ENCODE results near the gene FAM47E.
A peak's percentile ranks its signal among the peaks of the same experiment; 100 is the strongest.

Gene FAM47E

GRCh38 chr4:76206222-76206942 is 45.1 kb upstream of the FAM47E start:
- no peaks in the 10 kb centered on the region for H3K27me3 ChIP-seq (ENCODE audit: control insufficient read depth in 1 of 2, insufficient read depth in 1 of 2, low read length in 2 of 2)
- H3K4ac ChIP-seq (ENCODE audit: low read depth in 1 of 2, low read length in 2 of 2), result no peak overlapping the region
- H3K4me2 ChIP-seq (ENCODE audit: low read length, poor library complexity, severe bottlenecking), result no peak overlapping the region
- H3K23ac ChIP-seq (ENCODE audit: low read length in 2 of 2), result no peak overlapping the region
- H3K4me1 ChIP-seq (ENCODE audit: control insufficient read depth, insufficient read depth, low read depth, low read length), result peaks cover 2% of the 10 kb centered on the region
- peak overlapping the region; percentile 84 for H3K9ac ChIP-seq (ENCODE audit: low read length)
- no peak overlapping the region for H4K91ac ChIP-seq (ENCODE audit: low read length)
- no peak overlapping the region for H4K8ac ChIP-seq (ENCODE audit: low read length)
- H2AFZ ChIP-seq (ENCODE audit: low read depth, low read length), result no peak overlapping the region
- 95% methylated on average over 7 of the region's 7 CpGs for WGBS
- H3K9me3 ChIP-seq (ENCODE audit: control insufficient read depth, low read length), result no peaks in the 10 kb centered on the region
- no peak overlapping the region for H3K18ac ChIP-seq (ENCODE audit: low read depth in 1 of 2, low read length in 2 of 2)
- no peak overlapping the region for H3K27ac ChIP-seq (ENCODE audit: low read length, poor library complexity, severe bottlenecking)
- DNase-seq, result no peak
- H3K4me3 ChIP-seq (ENCODE audit: insufficient read depth in 1 of 2, low read depth in 1 of 2, low read length in 2 of 2), result peak overlapping the region in 1 of 2 experiments; percentile 33
- peaks cover 19% of the 10 kb centered on the region for H3K79me1 ChIP-seq (replicated peaks; ENCODE audit: low read length, poor library complexity, severe bottlenecking)
- H2BK15ac ChIP-seq (ENCODE audit: low read depth, poor library complexity, severe bottlenecking), result no peak overlapping the region
- H2BK5ac ChIP-seq (ENCODE audit: low read depth, low read length, poor library complexity, severe bottlenecking), result no peak overlapping the region
- no peak overlapping the region for H3K14ac ChIP-seq (ENCODE audit: low read length in 2 of 2)
- H3K36me3 ChIP-seq (ENCODE audit: control insufficient read depth in 1 of 2, insufficient read depth in 2 of 2, low read depth in 1 of 2, low read length in 2 of 2), result peaks cover 4 to 10% of the 10 kb centered on the region in 2 experiments
- no peak overlapping the region for H2AK5ac ChIP-seq (ENCODE audit: low read length, severe bottlenecking)
- no peak overlapping the region for H2BK120ac ChIP-seq (ENCODE audit: low read depth, low read length)
- no peak overlapping the region for H2BK12ac ChIP-seq (ENCODE audit: low read length in 2 of 2)

GRCh38 chr4:76207549-76207948 is 44.0 kb upstream of the FAM47E start:
- no peak overlapping the region for H3K4ac ChIP-seq (ENCODE audit: low read depth in 1 of 2, low read length in 2 of 2)
- H3K36me3 ChIP-seq (ENCODE audit: control insufficient read depth in 1 of 2, insufficient read depth in 2 of 2, low read depth in 1 of 2, low read length in 2 of 2), result peaks cover 4 to 10% of the 10 kb centered on the region in 2 experiments
- no peak overlapping the region for H2AFZ ChIP-seq (ENCODE audit: low read depth, low read length)
- H3K14ac ChIP-seq (ENCODE audit: low read length in 2 of 2), result no peak overlapping the region
- H3K79me1 ChIP-seq (replicated peaks; ENCODE audit: low read length, poor library complexity, severe bottlenecking), result peaks cover 16% of the 10 kb centered on the region
- H3K18ac ChIP-seq (ENCODE audit: low read depth in 1 of 2, low read length in 2 of 2), result no peak overlapping the region
- H3K27ac ChIP-seq (ENCODE audit: low read length, poor library complexity, severe bottlenecking), result no peak overlapping the region
- H3K4me1 ChIP-seq (ENCODE audit: control insufficient read depth, insufficient read depth, low read depth, low read length), result peaks cover 6% of the 10 kb centered on the region
- no peak overlapping the region for H3K23ac ChIP-seq (ENCODE audit: low read length in 2 of 2)
- no peak overlapping the region for H2BK15ac ChIP-seq (ENCODE audit: low read depth, poor library complexity, severe bottlenecking)
- peak overlapping the region; percentile 84 for H3K9ac ChIP-seq (ENCODE audit: low read length)
- no peaks in the 10 kb centered on the region for H3K27me3 ChIP-seq (ENCODE audit: control insufficient read depth in 1 of 2, insufficient read depth in 1 of 2, low read length in 2 of 2)
- no peak overlapping the region for H2BK120ac ChIP-seq (ENCODE audit: low read depth, low read length)
- no peak overlapping the region for H4K8ac ChIP-seq (ENCODE audit: low read length)
- no peak for DNase-seq
- no peak overlapping the region for H2BK12ac ChIP-seq (ENCODE audit: low read length in 2 of 2)
- H3K9me3 ChIP-seq (ENCODE audit: control insufficient read depth, low read length), result no peaks in the 10 kb centered on the region
- H2BK5ac ChIP-seq (ENCODE audit: low read depth, low read length, poor library complexity, severe bottlenecking), result no peak overlapping the region
- peak overlapping the region in 1 of 2 experiments; percentile 69 for H3K4me3 ChIP-seq (ENCODE audit: insufficient read depth in 1 of 2, low read depth in 1 of 2, low read length in 2 of 2)
- H2AK5ac ChIP-seq (ENCODE audit: low read length, severe bottlenecking), result no peak overlapping the region
- H4K91ac ChIP-seq (ENCODE audit: low read length), result no peak overlapping the region
- no peak overlapping the region for H3K4me2 ChIP-seq (ENCODE audit: low read length, poor library complexity, severe bottlenecking)

GRCh38 chr4:76208005-76208765 is 43.3 kb upstream of the FAM47E start:
- Histone ChIP-seq H3K14ac (ENCODE audit: low read length in 2 of 2) (no peak overlapping the region), H2BK5ac (ENCODE audit: low read depth, low read length, poor library complexity, severe bottlenecking) (peak overlapping the region; percentile 35), H2BK15ac (ENCODE audit: low read depth, poor library complexity, severe bottlenecking) (no peak overlapping the region), H3K27me3 (ENCODE audit: control insufficient read depth in 1 of 2, insufficient read depth in 1 of 2, low read length in 2 of 2) (no peaks in the 10 kb centered on the region), H3K4ac (ENCODE audit: low read depth in 1 of 2, low read length in 2 of 2) (peak overlapping the region in 1 of 2 experiments; percentile 36), H2BK120ac (ENCODE audit: low read depth, low read length) (peak overlapping the region; percentile 80), H2AK5ac (ENCODE audit: low read length, severe bottlenecking) (peak overlapping the region; percentile 91), H3K4me3 (ENCODE audit: insufficient read depth in 1 of 2, low read depth in 1 of 2, low read length in 2 of 2) (peak overlapping the region in 1 of 2 experiments; percentile 69), H3K4me1 (ENCODE audit: control insufficient read depth, insufficient read depth, low read depth, low read length) (peaks cover 8% of the 10 kb centered on the region), H3K18ac (ENCODE audit: low read depth in 1 of 2, low read length in 2 of 2) (peak overlapping the region in 1 of 2 experiments; percentile 88), H3K9me3 (ENCODE audit: control insufficient read depth, low read length) (no peaks in the 10 kb centered on the region), H3K36me3 (ENCODE audit: control insufficient read depth in 1 of 2, insufficient read depth in 2 of 2, low read depth in 1 of 2, low read length in 2 of 2) (peaks cover 4 to 7% of the 10 kb centered on the region in 2 experiments), H3K27ac (ENCODE audit: low read length, poor library complexity, severe bottlenecking) (peak overlapping the region; percentile 75), H2BK12ac (ENCODE audit: low read length in 2 of 2) (no peak overlapping the region), H3K79me1 (replicated peaks; ENCODE audit: low read length, poor library complexity, severe bottlenecking) (peaks cover 13% of the 10 kb centered on the region), H4K91ac (ENCODE audit: low read length) (peak overlapping the region; percentile 87), H3K4me2 (ENCODE audit: low read length, poor library complexity, severe bottlenecking) (peak overlapping the region; percentile 51), H3K9ac (ENCODE audit: low read length) (peak overlapping the region; percentile 84), H4K8ac (ENCODE audit: low read length) (peak overlapping the region; percentile 62), H3K23ac (ENCODE audit: low read length in 2 of 2) (no peak overlapping the region), H2AFZ (ENCODE audit: low read depth, low read length) (no peak overlapping the region)
- 20% methylated on average over 8 of the region's 9 CpGs for WGBS
- DNase-seq, result peak; percentile 97

GRCh38 chr4:76209881-76210280 is 41.6 kb upstream of the FAM47E start:
- DNase-seq, result no peak
- peak overlapping the region; percentile 13 for H2BK15ac ChIP-seq (ENCODE audit: low read depth, poor library complexity, severe bottlenecking)
- peak overlapping the region; percentile 35 for H4K8ac ChIP-seq (ENCODE audit: low read length)
- peaks cover 14% of the 10 kb centered on the region for H3K4me1 ChIP-seq (ENCODE audit: control insufficient read depth, insufficient read depth, low read depth, low read length)
- H2BK5ac ChIP-seq (ENCODE audit: low read depth, low read length, poor library complexity, severe bottlenecking), result no peak overlapping the region
- H2AK5ac ChIP-seq (ENCODE audit: low read length, severe bottlenecking), result peak overlapping the region; percentile 49
- peaks cover 4% of the 10 kb centered on the region in 2 experiments for H3K36me3 ChIP-seq (ENCODE audit: control insufficient read depth in 1 of 2, insufficient read depth in 2 of 2, low read depth in 1 of 2, low read length in 2 of 2)
- no peak overlapping the region for H2BK120ac ChIP-seq (ENCODE audit: low read depth, low read length)
- no peak overlapping the region for H3K27ac ChIP-seq (ENCODE audit: low read length, poor library complexity, severe bottlenecking)
- H3K23ac ChIP-seq (ENCODE audit: low read length in 2 of 2), result peak overlapping the region in 1 of 2 experiments; percentile 4
- H3K14ac ChIP-seq (ENCODE audit: low read length in 2 of 2), result no peak overlapping the region
- H2AFZ ChIP-seq (ENCODE audit: low read depth, low read length), result no peak overlapping the region
- H3K18ac ChIP-seq (ENCODE audit: low read depth in 1 of 2, low read length in 2 of 2), result peak overlapping the region in 1 of 2 experiments; percentile 13
- H3K4me3 ChIP-seq (ENCODE audit: insufficient read depth in 1 of 2, low read depth in 1 of 2, low read length in 2 of 2), result peak overlapping the region in 1 of 2 experiments; percentile 95
- no CpG with 5 or more reads among the region's 4 CpGs for WGBS
- H3K4ac ChIP-seq (ENCODE audit: low read depth in 1 of 2, low read length in 2 of 2), result peak overlapping the region in 1 of 2 experiments; percentile 91
- no peak overlapping the region for H2BK12ac ChIP-seq (ENCODE audit: low read length in 2 of 2)
- H3K9ac ChIP-seq (ENCODE audit: low read length), result peak overlapping the region; percentile 97
- peak overlapping the region; percentile 84 for H4K91ac ChIP-seq (ENCODE audit: low read length)
- H3K4me2 ChIP-seq (ENCODE audit: low read length, poor library complexity, severe bottlenecking), result no peak overlapping the region
- no peaks in the 10 kb centered on the region for H3K9me3 ChIP-seq (ENCODE audit: control insufficient read depth, low read length)
- peaks cover 16% of the 10 kb centered on the region for H3K79me1 ChIP-seq (replicated peaks; ENCODE audit: low read length, poor library complexity, severe bottlenecking)
- H3K27me3 ChIP-seq (ENCODE audit: control insufficient read depth in 1 of 2, insufficient read depth in 1 of 2, low read length in 2 of 2), result no peaks in the 10 kb centered on the region
